GM21423 (cell line): Measurements from ENCODE around the gene AASDHPPT.
"Not testable (repeated sequence)": the region's sequence is repeated elsewhere in the genome, so short reads cannot be mapped to it uniquely, and the experiment has no call there.

Experiments used
- ATAC-seq: cut with Tn5 transposase; IDR thresholded peaks from one replicate; pipeline ENCODE4 v1.9.1; 2021; ENCODE audit warnings: mild to moderate bottlenecking, moderate library complexity; ENCODE audit not compliant: unreplicated experiment

The AASDHPPT gene

GRCh38 chr11:106077609-106078455 is at the start of gene AASDHPPT:
AASDHPPT (plus strand) TSS chr11:106077662; CDS start chr11:106077711, 49 bp downstream.
- ATAC-seq: peak; percentile 12

DNA sequence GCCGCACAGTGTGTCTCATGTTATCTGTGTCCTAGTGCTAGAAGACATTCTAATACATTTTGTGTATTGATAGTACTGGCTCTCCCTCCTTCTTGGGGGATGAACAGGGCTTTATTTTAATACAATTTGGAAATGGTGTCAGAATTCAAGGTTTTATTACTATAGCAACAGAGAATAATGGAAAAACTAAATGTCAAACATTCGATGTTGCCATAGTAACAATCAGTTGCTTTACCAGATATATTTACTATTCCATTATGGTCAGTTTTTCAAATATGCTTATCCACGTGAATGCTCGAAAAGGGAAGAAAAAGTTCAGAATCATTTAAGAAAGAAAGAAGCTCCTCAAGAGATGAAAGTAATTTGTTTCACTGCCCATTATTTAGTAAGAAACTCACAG is 46.9 kb upstream of the AASDHPPT start:
- no peak for ATAC-seq

- peak; percentile 49 for ATAC-seq
Observed at GRCh38 chr11:106031202-106031810, 46.2 kb upstream of the AASDHPPT start.

DNA sequence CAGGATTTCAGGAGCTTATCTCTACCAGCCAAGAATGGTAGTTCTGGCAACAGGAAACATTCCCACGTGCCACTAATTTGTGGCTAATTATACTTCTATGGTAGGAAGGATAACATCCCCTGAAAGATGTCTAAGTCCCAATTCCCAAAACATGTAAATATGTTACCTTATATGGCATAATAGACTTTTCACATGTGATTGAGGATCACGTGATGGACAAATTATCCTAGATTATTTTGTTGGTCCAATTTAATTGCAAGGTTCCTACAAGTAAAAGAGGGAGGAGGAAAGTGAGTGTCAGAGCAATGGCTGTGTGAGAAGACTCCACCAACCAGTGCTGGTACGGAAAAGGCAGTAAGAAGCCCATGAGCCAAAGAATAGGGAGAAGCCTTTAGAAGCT is 45.5 kb upstream of the AASDHPPT start:
- no peak for ATAC-seq

DNA sequence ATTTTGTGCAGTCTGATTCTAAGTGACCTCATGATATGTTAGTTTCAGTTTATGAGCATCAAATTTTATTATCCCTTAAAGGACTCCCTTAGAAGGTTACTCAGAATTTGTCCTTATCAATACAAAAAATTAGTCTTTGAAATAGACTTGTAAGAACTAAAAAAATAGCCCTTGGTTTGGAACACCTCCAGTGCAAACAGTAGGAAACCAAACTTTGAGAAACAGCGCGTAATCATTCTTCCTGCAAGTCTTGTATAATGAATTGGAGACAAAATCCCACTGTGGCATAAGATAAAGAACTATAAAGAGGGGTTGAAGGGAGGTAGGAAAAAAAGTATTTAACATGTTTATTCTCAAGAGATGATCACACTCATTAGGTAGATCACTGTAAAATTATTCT is 44.6 kb upstream of the AASDHPPT start:
- ATAC-seq: no peak

GRCh38 chr11:106043540-106043939 is 33.9 kb upstream of the AASDHPPT start:
- ATAC-seq: no peak

- no peak for ATAC-seq
Observed at GRCh38 chr11:106047631-106048030, 29.8 kb upstream of the AASDHPPT start.

DNA sequence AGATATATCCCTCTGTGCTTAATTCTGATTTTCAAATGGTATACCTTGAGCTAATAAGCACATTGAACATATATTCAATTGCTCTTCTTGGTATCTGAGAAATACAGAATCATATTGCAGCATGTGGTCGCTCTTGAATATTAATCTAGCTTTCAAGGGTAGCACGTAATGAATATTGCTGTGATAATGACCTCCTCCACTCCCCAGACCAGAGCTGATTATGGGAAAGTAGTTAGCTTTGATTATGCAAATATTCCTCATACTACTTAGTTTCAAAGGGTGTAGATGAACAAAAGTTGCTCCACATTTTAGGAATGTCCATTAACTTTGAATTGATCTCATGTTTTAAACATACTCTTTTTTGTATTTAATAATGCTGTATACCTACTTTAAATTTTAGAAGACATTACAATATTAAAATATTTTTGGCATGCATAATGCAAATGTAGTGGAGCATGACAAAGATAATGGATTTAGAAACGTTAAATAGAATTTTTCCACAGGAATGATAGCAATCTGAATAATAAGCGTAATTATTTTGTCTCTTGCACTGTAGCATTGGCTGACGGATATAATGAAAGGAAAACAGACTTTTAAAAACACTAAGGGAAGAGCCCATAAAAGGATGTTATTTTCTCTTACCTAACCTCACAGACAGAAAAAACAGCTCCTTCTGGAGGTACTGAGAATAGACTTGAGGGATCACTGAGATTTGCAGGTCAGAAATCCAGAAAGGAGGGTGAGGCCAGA is 27.6 kb upstream of the AASDHPPT start:
- no peak for ATAC-seq

DNA sequence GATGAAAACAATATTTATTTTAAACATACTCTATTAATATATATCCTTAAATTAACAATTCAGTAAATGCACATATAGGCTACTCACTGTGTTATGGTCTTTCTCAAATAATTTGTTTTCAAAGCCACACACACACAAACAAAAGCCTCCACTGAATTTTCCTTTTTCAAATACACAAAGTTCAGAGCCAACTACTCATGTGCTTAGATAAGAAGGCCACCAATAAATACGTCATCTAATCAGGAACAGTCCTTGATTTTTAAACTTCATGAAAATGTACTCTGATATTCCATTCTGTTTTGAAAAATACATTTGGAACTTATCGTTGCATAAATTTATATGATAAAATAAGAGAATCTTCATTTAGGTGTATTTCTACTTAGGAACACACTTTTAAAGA is 26.4 kb upstream of the AASDHPPT start:
- no peak for ATAC-seq

GRCh38 chr11:106058377-106058776 is 19.1 kb upstream of the AASDHPPT start:
- not testable (repeated sequence) for ATAC-seq

- no peak for ATAC-seq
Observed at GRCh38 chr11:106059617-106060016, 17.8 kb upstream of the AASDHPPT start.

DNA sequence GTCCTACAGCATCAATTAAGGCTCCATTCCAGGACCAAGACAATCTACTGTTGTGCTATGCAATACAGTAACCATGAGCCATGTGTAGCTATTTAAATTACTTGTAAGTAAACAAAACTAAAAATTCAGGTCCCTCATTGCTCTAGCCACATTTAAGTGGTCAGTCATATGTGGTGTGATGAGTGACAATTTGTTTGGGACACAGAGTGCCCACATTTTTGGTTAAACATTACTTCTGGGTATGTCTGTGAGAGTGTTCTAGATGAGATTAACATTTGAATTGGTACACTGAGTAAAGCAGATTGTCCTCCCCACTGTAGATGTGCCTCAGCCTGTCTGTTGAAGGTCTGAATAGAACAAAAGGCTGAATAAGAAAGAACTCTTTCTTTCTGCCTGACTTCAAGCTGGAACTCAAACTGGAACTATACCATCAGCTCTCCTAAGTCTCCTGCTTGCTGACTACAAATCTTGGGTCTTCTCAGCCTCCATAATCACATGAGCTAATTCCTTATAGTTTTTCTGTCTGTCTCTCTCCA is 16.1 kb upstream of the AASDHPPT start:
- ATAC-seq: peak; percentile 47

- ATAC-seq: no peak
Observed at GRCh38 chr11:106061954-106062949, 15.2 kb upstream of the AASDHPPT start.

DNA sequence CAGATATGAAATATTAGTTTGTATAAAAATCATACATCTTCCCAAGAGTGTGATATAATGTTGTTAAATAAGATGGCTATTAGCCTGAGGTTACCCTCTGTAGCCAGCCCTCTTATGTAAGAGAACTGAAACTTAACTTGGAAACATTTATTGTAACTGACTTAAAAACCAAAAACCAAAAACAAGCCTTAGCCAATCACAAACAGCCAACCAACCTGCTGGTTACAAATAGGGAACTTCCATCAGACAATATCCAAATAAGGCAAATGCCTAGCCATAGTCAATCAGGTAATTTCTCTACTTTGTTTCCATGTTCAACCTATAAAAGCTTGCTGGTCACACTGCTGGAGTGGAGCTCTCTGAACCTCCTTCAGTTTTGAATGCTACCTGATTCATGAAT is 14.5 kb upstream of the AASDHPPT start:
- peak; percentile 40 for ATAC-seq

- no peak for ATAC-seq
Observed at GRCh38 chr11:106070606-106071005, 6.9 kb upstream of the AASDHPPT start.

GRCh38 chr11:106072804-106073203 is 4.7 kb upstream of the AASDHPPT start:
- no peak for ATAC-seq

- ATAC-seq: no peak
Observed at GRCh38 chr11:106076171-106076918, 1.1 kb upstream of the AASDHPPT start.

DNA sequence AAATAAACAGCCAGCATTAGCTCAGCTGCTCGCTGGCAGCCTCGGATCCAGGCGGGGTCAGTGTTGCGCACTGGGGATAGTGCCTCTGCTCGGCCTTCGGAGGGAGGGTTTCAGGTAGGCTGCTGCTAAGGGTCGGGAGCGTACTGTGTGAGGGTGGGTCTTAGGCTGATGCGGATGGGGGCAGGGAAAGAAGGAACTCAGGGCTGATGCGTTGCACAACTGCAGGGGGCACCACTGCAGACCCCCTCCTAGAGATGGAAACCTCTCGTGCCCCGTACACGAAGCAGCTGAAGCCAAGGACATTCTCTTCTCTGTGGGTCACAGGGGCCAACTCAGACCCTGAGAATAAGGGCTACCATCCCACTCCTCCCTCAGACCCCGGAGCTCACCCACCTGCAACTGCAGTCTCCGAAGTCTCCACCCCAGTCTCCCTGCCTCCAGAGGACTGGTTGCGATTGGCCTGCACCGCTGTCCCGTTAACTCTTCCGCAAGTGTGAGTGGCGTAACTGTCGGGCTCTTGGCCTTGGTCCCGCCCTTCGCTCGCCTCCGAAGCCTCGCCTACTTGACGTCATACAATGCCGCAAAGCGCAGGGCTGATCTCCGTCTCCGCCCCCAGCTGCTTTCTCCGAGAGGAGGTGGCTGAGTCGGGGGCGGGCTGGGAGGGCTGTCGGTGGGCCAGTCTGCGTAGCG is 398 bp upstream of the AASDHPPT start, which contains the start of gene KBTBD3:
TSS of gene KBTBD3 (minus strand) at position 429 of the 690 bp plus-strand sequence. CDS start 18,250 bp downstream, outside the sequence.
- ATAC-seq: peak; percentile 92

GRCh38 chr11:106082096-106082495 is 4.6 kb downstream of the AASDHPPT start:
- ATAC-seq: no peak
